Measurements from ENCODE around the gene PLA2G4D.

PLA2G4D gene

GRCh38 chr15:42090370-42090769 is 4.0 kb downstream of the PLA2G4D start:
- Histone ChIP-seq H3K4me2 (ENCODE audit: low read depth, low read length) (no peak overlapping the region), H3K4me1 (ENCODE audit: low read length) (no peaks in the 10 kb centered on the region), H2AFZ (ENCODE audit: low read length) (no peak overlapping the region), H4K20me1 (ENCODE audit: insufficient read depth, low read length) (no peaks in the 10 kb centered on the region), H3K27me3 (replicated peaks; ENCODE audit: insufficient read depth, low read length) (no peaks in the 10 kb centered on the region), H3K9me2 (replicated peaks; ENCODE audit: insufficient read depth, low read length) (no peaks in the 10 kb centered on the region), H3K4me3 (ENCODE audit: low read length) (no peak overlapping the region), H3K9me3 (replicated peaks; ENCODE audit: insufficient read depth, low read length) (no peaks in the 10 kb centered on the region), H3F3A (ENCODE audit: insufficient read depth, low read length) (no peaks in the 10 kb centered on the region), H3K79me2 (ENCODE audit: low read length) (no peaks in the 10 kb centered on the region), H3K9ac (ENCODE audit: low read length) (no peak overlapping the region), H3K36me3 (replicated peaks; ENCODE audit: insufficient read depth, low read length) (no peaks in the 10 kb centered on the region), H3K27ac (ENCODE audit: low read length) (no peak overlapping the region)
- DNase-seq = no peak
- TF ChIP-seq CTCF (IDR thresholded peaks at IDR 0.05; ENCODE audit: low read length) (no peak), EZH2 (optimal IDR thresholded peaks at IDR 0.05; ENCODE audit: low read depth, low read length) (no peak), EZH2phosphoT487 (IDR thresholded peaks at IDR 0.05; ENCODE audit: low read length) (no peak)

GRCh38 chr15:42089942-42090341 is 4.4 kb downstream of the PLA2G4D start:
- Histone ChIP-seq H3K4me3 (ENCODE audit: low read length) (no peak overlapping the region), H3K27ac (ENCODE audit: low read length) (no peak overlapping the region), H3K36me3 (replicated peaks; ENCODE audit: insufficient read depth, low read length) (no peaks in the 10 kb centered on the region), H3K79me2 (ENCODE audit: low read length) (no peaks in the 10 kb centered on the region), H3F3A (ENCODE audit: insufficient read depth, low read length) (no peaks in the 10 kb centered on the region), H3K9me2 (replicated peaks; ENCODE audit: insufficient read depth, low read length) (no peaks in the 10 kb centered on the region), H2AFZ (ENCODE audit: low read length) (no peak overlapping the region), H3K9me3 (replicated peaks; ENCODE audit: insufficient read depth, low read length) (no peaks in the 10 kb centered on the region), H3K4me1 (ENCODE audit: low read length) (no peaks in the 10 kb centered on the region), H3K9ac (ENCODE audit: low read length) (no peak overlapping the region), H3K27me3 (replicated peaks; ENCODE audit: insufficient read depth, low read length) (no peaks in the 10 kb centered on the region), H4K20me1 (ENCODE audit: insufficient read depth, low read length) (no peaks in the 10 kb centered on the region), H3K4me2 (ENCODE audit: low read depth, low read length) (no peak overlapping the region)
- DNase-seq = no peak
- no peak for TF ChIP-seq EZH2phosphoT487 (IDR thresholded peaks at IDR 0.05; ENCODE audit: low read length)
- TF ChIP-seq EZH2 (optimal IDR thresholded peaks at IDR 0.05; ENCODE audit: low read depth, low read length) = no peak
- no peak for TF ChIP-seq CTCF (IDR thresholded peaks at IDR 0.05; ENCODE audit: low read length)

GRCh38 chr15:42088801-42089640 is 5.3 kb downstream of the PLA2G4D start:
- no peak overlapping the region for H3K4me2 ChIP-seq (ENCODE audit: low read depth, low read length)

More at GRCh38 chr15:42088801-42089640, 5.3 kb downstream of the PLA2G4D start:
- Histone ChIP-seq H3K4me1 (ENCODE audit: low read length) (no peaks in the 10 kb centered on the region), H3K9me3 (replicated peaks; ENCODE audit: insufficient read depth, low read length) (no peaks in the 10 kb centered on the region), H3K4me3 (ENCODE audit: low read length) (no peak overlapping the region), H3K9me2 (replicated peaks; ENCODE audit: insufficient read depth, low read length) (no peaks in the 10 kb centered on the region), H3F3A (ENCODE audit: insufficient read depth, low read length) (no peaks in the 10 kb centered on the region), H3K79me2 (ENCODE audit: low read length) (no peaks in the 10 kb centered on the region), H4K20me1 (ENCODE audit: insufficient read depth, low read length) (no peaks in the 10 kb centered on the region), H2AFZ (ENCODE audit: low read length) (no peak overlapping the region), H3K36me3 (replicated peaks; ENCODE audit: insufficient read depth, low read length) (no peaks in the 10 kb centered on the region), H3K9ac (ENCODE audit: low read length) (no peak overlapping the region), H3K27me3 (replicated peaks; ENCODE audit: insufficient read depth, low read length) (no peaks in the 10 kb centered on the region), H3K27ac (ENCODE audit: low read length) (no peak overlapping the region)
- DNase-seq = no peak
- no peak for TF ChIP-seq EZH2 (optimal IDR thresholded peaks at IDR 0.05; ENCODE audit: low read depth, low read length)
